GM23338 (cell line): Measurements from ENCODE around the gene PITPNC1. TPM values are rescaled to one million over a fixed set of nuclear protein-coding genes. Genes with fewer than 3 reads are reported as not detected.

Source experiments
- ATAC-seq: fragments of 200-7000 bp; cut with Tn5 transposase; 3 replicates; pipeline ENCODE4 v1.9.1; 2020
- DNase-seq: peaks from one replicate; pipeline ENCODE4 v3.0.0-alpha.2; 2015; ENCODE audit warnings: low spot score
- H2AFZ ChIP-seq: fragments of 200-600 bp; sonication (generic); 2 replicates; pipeline ENCODE4 v1.8.0; 2016; ENCODE audit warnings: antibody characterized with exemption, mild to moderate bottlenecking, moderate library complexity
- H3F3A ChIP-seq: fragments of 200-600 bp; sonication (generic); replicated peaks from 2 replicates; pipeline ENCODE4 v1.8.0; 2017; ENCODE audit warnings: antibody characterized with exemption, mixed run types, low read depth
- H3K27ac ChIP-seq: fragments of 200-600 bp; sonication (generic); 2 replicates; pipeline ENCODE4 v1.6.1; 2016; ENCODE audit warnings: low read depth
- H3K27me3 ChIP-seq: fragments of 200-600 bp; sonication (generic); 2 replicates; pipeline ENCODE4 v1.8.0; 2016; ENCODE audit warnings: mild to moderate bottlenecking, mixed run types, moderate library complexity; ENCODE audit not compliant: insufficient read depth
- H3K36me3 ChIP-seq: fragments of 200-600 bp; sonication (generic); 2 replicates; pipeline ENCODE4 v1.8.0; 2016; ENCODE audit warnings: mild to moderate bottlenecking; ENCODE audit not compliant: insufficient read depth
- H3K4me1 ChIP-seq: fragments of 200-600 bp; sonication (generic); 2 replicates; pipeline ENCODE4 v1.8.0; 2016; ENCODE audit warnings: mild to moderate bottlenecking, moderate library complexity; ENCODE audit not compliant: insufficient read depth
- H3K4me2 ChIP-seq: fragments of 200-600 bp; sonication (generic); 2 replicates; pipeline ENCODE4 v1.7.1; 2017; ENCODE audit warnings: mixed run types
- H3K4me3 ChIP-seq: fragments of 200-600 bp; sonication (generic); 2 replicates; pipeline ENCODE4 v1.6.1; 2016; ENCODE audit warnings: mixed run types
- H3K79me2 ChIP-seq: fragments of 200-600 bp; sonication (generic); replicated peaks from 2 replicates; pipeline ENCODE4 v1.8.0; 2017; ENCODE audit warnings: mild to moderate bottlenecking; ENCODE audit not compliant: insufficient read depth
- H3K9me2 ChIP-seq: fragments of 200-600 bp; sonication (generic); 2 replicates; pipeline ENCODE4 v1.8.0; 2017; ENCODE audit not compliant: insufficient read depth
- H4K20me1 ChIP-seq: fragments of 200-600 bp; sonication (generic); replicated peaks from 2 replicates; pipeline ENCODE4 v1.8.0; 2017; ENCODE audit warnings: mild to moderate bottlenecking; ENCODE audit not compliant: insufficient read depth
- H3K27ac Mint-ChIP-seq: 2 replicates; pipeline ENCODE4 v1.8.0; 2020; ENCODE audit warnings: inconsistent platforms, mild to moderate bottlenecking, moderate library complexity, mixed read lengths
- H3K27me3 Mint-ChIP-seq: 3 replicates; pipeline ENCODE4 v1.8.0; 2022; ENCODE audit warnings: low read depth, mild to moderate bottlenecking, moderate library complexity, mixed read lengths, inconsistent platforms; ENCODE audit not compliant: insufficient read depth, poor library complexity
- H3K36me3 Mint-ChIP-seq: 3 replicates; pipeline ENCODE4 v1.8.0; 2021; ENCODE audit warnings: low read depth, mild to moderate bottlenecking, inconsistent platforms, moderate library complexity, mixed read lengths
- H3K4me1 Mint-ChIP-seq: 3 replicates; pipeline ENCODE4 v1.8.0; 2020; ENCODE audit warnings: mild to moderate bottlenecking, inconsistent platforms, mixed read lengths
- H3K4me3 Mint-ChIP-seq: 3 replicates; pipeline ENCODE4 v1.8.0; 2021; ENCODE audit warnings: moderate library complexity, mild to moderate bottlenecking, inconsistent platforms, mixed read lengths
- H3K9me3 Mint-ChIP-seq: 3 replicates; pipeline ENCODE4 v1.8.0; 2020; ENCODE audit warnings: moderate library complexity, mild to moderate bottlenecking, inconsistent platforms, mixed read lengths
- EZH2 ChIP-seq: fragments of 200-600 bp; sonication (generic); IDR thresholded peaks from one replicate; pipeline ENCODE4 v1.8.0; 2017; ENCODE audit warnings: antibody characterized with exemption, mild to moderate bottlenecking, low read depth; ENCODE audit not compliant: unreplicated experiment
- ZNF114 ChIP-seq: fragments of 250-450 bp; sonication (Bioruptor Pico); IDR thresholded peaks from 2 replicates; pipeline ENCODE4 v1.5.0; 2020; ENCODE audit warnings: mild to moderate bottlenecking, moderate library complexity
- polyA plus RNA-seq: library from polyadenylated mRNA; unstranded; fragments of >200 nt; fragmentation: Nextera tagmentation; extraction: Ambion mirVana; gene quantifications from 2 replicates; pipeline ENCODE4 v1.2.1, GENCODE V29; 2016
- total RNA-seq: library from RNA; depleted of rRNA; stranded (reverse); fragments of >200 nt; shearing (Covaris generic); gene quantifications from 2 replicates; pipeline ENCODE4 v1.2.3, GENCODE V29; 2014
- TF ChIP-seq, protein P1 (sequence below): IDR thresholded peaks from 2 replicates; pipeline ENCODE4 v1.6.1; 2016; ENCODE audit warnings: antibody characterized with exemption
- TF ChIP-seq, protein P2 (sequence below): IDR thresholded peaks from one replicate; pipeline ENCODE4 v1.6.1; 2018; ENCODE audit warnings: antibody characterized with exemption; ENCODE audit not compliant: unreplicated experiment
- TF ChIP-seq, protein P3 (sequence below), 2 experiments: fragments of 200-600 bp in 1 of 2; sonication (generic) in 1 of 2; conservative IDR thresholded peaks; 2 replicates each; pipeline versions ENCODE4 v1.5.1 to v1.6.1; 2016 to 2017; ENCODE audit warnings: antibody characterized with exemption in 2 of 2, low read depth in 2 of 2, mild to moderate bottlenecking in 2 of 2, moderate library complexity in 1 of 2

Gene PITPNC1
- total and polyA plus RNA-seq, 2 experiments from 2014 or later = 23.0 to 32.6 TPM

DNA sequence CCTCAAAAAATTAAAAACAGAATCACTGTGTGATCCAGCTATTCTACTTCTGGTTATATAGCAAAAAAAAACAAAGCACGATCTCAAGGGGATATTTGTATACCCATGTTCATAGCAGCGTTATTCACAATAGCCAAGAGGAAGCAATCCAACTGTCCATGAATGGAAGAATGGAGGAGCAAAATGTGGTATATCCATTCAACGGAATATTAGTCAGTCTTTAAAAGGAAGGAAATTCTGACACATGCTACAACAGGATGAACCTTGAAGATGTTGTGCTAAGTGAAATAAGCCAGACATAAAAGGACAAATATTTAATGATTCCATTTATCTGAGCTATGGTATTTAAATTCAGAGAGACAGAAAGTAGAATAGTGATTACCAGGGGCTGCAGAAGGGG is 336.1 kb downstream of the PITPNC1 start:
- H3K27me3 Mint-ChIP-seq = peaks cover 6% of the 10 kb centered on the region
- H3K9me3 Mint-ChIP-seq = peaks cover 7% of the 10 kb centered on the region; the same call in 2 of the 3 replicates
- no peak for ATAC-seq

More for the DNA sequence above, 336.1 kb downstream of the PITPNC1 start:
- Histone ChIP-seq H3K4me3 (no peak overlapping the region), H3K36me3 (no peaks in the 10 kb centered on the region), H3K79me2 (peaks cover 4% of the 10 kb centered on the region), H3K27me3 (no peaks in the 10 kb centered on the region), H4K20me1 (no peaks in the 10 kb centered on the region), H2AFZ (no peak overlapping the region), H3K4me1 (peaks cover 8% of the 10 kb centered on the region), H3K27ac (no peak overlapping the region), H3K9me2 (no peaks in the 10 kb centered on the region), H3K4me2 (no peak overlapping the region), H3F3A (0 out of 2 replicates have a peak, but pooled peaks cover 5% of the 10 kb centered on the region)
- no peak for DNase-seq
- TF ChIP-seq, protein P1, sequence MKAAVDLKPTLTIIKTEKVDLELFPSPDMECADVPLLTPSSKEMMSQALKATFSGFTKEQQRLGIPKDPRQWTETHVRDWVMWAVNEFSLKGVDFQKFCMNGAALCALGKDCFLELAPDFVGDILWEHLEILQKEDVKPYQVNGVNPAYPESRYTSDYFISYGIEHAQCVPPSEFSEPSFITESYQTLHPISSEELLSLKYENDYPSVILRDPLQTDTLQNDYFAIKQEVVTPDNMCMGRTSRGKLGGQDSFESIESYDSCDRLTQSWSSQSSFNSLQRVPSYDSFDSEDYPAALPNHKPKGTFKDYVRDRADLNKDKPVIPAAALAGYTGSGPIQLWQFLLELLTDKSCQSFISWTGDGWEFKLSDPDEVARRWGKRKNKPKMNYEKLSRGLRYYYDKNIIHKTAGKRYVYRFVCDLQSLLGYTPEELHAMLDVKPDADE = no peak
- TF ChIP-seq, protein P2, sequence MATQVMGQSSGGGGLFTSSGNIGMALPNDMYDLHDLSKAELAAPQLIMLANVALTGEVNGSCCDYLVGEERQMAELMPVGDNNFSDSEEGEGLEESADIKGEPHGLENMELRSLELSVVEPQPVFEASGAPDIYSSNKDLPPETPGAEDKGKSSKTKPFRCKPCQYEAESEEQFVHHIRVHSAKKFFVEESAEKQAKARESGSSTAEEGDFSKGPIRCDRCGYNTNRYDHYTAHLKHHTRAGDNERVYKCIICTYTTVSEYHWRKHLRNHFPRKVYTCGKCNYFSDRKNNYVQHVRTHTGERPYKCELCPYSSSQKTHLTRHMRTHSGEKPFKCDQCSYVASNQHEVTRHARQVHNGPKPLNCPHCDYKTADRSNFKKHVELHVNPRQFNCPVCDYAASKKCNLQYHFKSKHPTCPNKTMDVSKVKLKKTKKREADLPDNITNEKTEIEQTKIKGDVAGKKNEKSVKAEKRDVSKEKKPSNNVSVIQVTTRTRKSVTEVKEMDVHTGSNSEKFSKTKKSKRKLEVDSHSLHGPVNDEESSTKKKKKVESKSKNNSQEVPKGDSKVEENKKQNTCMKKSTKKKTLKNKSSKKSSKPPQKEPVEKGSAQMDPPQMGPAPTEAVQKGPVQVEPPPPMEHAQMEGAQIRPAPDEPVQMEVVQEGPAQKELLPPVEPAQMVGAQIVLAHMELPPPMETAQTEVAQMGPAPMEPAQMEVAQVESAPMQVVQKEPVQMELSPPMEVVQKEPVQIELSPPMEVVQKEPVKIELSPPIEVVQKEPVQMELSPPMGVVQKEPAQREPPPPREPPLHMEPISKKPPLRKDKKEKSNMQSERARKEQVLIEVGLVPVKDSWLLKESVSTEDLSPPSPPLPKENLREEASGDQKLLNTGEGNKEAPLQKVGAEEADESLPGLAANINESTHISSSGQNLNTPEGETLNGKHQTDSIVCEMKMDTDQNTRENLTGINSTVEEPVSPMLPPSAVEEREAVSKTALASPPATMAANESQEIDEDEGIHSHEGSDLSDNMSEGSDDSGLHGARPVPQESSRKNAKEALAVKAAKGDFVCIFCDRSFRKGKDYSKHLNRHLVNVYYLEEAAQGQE = no peak
- TF ChIP-seq EZH2 (no peak), ZNF114 (CRISPR knock-in tag) (no peak)
- TF ChIP-seq, protein P3, sequence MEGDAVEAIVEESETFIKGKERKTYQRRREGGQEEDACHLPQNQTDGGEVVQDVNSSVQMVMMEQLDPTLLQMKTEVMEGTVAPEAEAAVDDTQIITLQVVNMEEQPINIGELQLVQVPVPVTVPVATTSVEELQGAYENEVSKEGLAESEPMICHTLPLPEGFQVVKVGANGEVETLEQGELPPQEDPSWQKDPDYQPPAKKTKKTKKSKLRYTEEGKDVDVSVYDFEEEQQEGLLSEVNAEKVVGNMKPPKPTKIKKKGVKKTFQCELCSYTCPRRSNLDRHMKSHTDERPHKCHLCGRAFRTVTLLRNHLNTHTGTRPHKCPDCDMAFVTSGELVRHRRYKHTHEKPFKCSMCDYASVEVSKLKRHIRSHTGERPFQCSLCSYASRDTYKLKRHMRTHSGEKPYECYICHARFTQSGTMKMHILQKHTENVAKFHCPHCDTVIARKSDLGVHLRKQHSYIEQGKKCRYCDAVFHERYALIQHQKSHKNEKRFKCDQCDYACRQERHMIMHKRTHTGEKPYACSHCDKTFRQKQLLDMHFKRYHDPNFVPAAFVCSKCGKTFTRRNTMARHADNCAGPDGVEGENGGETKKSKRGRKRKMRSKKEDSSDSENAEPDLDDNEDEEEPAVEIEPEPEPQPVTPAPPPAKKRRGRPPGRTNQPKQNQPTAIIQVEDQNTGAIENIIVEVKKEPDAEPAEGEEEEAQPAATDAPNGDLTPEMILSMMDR (conservative IDR thresholded peaks at IDR 0.05; ENCODE audit: low read depth in 2 of 2) = no peak
- Mint-ChIP-seq H3K36me3 (peaks cover 5% of the 10 kb centered on the region; the same call in 1 of the 3 replicates), H3K4me1 (peaks cover 14% of the 10 kb centered on the region), H3K4me3 (no peak overlapping the region), H3K27ac (no peak overlapping the region)
